Measurements from ENCODE around the gene KCNJ13. TPM values are rescaled to one million over a fixed set of nuclear protein-coding genes. Genes with fewer than 3 reads are reported as not detected.

KCNJ13 gene
- total and polyA plus RNA-seq, 3 donors from 2014 or later: 0.25 to 2.8 (median 1.3) TPM

GRCh38 chr2:232744963-232745362 lies 31.4 kb downstream of the KCNJ13 start:
- H3K4me1 ChIP-seq: no peaks in the 10 kb centered on the region
- no peaks in the 10 kb centered on the region for H3K27me3 ChIP-seq
- intact Hi-C loops (cut with DNase I; ENCODE audit: low total_unique reads): no loop called here
- H3K27ac ChIP-seq: no peak overlapping the region
- TF ChIP-seq, protein P1, sequence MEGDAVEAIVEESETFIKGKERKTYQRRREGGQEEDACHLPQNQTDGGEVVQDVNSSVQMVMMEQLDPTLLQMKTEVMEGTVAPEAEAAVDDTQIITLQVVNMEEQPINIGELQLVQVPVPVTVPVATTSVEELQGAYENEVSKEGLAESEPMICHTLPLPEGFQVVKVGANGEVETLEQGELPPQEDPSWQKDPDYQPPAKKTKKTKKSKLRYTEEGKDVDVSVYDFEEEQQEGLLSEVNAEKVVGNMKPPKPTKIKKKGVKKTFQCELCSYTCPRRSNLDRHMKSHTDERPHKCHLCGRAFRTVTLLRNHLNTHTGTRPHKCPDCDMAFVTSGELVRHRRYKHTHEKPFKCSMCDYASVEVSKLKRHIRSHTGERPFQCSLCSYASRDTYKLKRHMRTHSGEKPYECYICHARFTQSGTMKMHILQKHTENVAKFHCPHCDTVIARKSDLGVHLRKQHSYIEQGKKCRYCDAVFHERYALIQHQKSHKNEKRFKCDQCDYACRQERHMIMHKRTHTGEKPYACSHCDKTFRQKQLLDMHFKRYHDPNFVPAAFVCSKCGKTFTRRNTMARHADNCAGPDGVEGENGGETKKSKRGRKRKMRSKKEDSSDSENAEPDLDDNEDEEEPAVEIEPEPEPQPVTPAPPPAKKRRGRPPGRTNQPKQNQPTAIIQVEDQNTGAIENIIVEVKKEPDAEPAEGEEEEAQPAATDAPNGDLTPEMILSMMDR (IDR thresholded peaks at IDR 0.05): no peak
- TF ChIP-seq POLR2A (IDR thresholded peaks at IDR 0.05): no peak
- WGBS, 2 donors: 81 to 87% methylated on average over 1 of the region's 1 CpG
- no peak overlapping the region for H3K4me3 ChIP-seq
- no peak for DNase-seq
- H3K36me3 ChIP-seq (ENCODE audit: low read depth, missing control alignments): no peaks in the 10 kb centered on the region
- no peaks in the 10 kb centered on the region for H3K9me3 ChIP-seq

GRCh38 chr2:232741972-232742371 lies 34.4 kb downstream of the KCNJ13 start:
- WGBS, 2 donors: 87 to 90% methylated on average over 3 of the region's 3 CpGs
- TF ChIP-seq POLR2A (IDR thresholded peaks at IDR 0.05): no peak
- no peaks in the 10 kb centered on the region for H3K4me1 ChIP-seq
- no peaks in the 10 kb centered on the region for H3K27me3 ChIP-seq
- intact Hi-C loops (cut with DNase I; ENCODE audit: low total_unique reads): no loop called here
- no peak overlapping the region for H3K27ac ChIP-seq
- H3K4me3 ChIP-seq: no peak overlapping the region
- no peak for DNase-seq
- no peaks in the 10 kb centered on the region for H3K36me3 ChIP-seq (ENCODE audit: low read depth, missing control alignments)
- H3K9me3 ChIP-seq: no peaks in the 10 kb centered on the region

GRCh38 chr2:232741294-232741693 lies 35.1 kb downstream of the KCNJ13 start:
- 91 to 96% methylated on average over 4 of the region's 4 CpGs for WGBS, 2 donors
- Histone ChIP-seq H3K27me3 (no peaks in the 10 kb centered on the region), H3K27ac (no peak overlapping the region), H3K36me3 (ENCODE audit: low read depth, missing control alignments) (no peaks in the 10 kb centered on the region), H3K4me3 (no peak overlapping the region), H3K4me1 (no peaks in the 10 kb centered on the region), H3K9me3 (no peaks in the 10 kb centered on the region)
- TF ChIP-seq, protein P1 (IDR thresholded peaks at IDR 0.05): no peak
- TF ChIP-seq POLR2A (IDR thresholded peaks at IDR 0.05): no peak
- DNase-seq: no peak
- intact Hi-C loops (cut with DNase I; ENCODE audit: low total_unique reads): no loop called here

DNA sequence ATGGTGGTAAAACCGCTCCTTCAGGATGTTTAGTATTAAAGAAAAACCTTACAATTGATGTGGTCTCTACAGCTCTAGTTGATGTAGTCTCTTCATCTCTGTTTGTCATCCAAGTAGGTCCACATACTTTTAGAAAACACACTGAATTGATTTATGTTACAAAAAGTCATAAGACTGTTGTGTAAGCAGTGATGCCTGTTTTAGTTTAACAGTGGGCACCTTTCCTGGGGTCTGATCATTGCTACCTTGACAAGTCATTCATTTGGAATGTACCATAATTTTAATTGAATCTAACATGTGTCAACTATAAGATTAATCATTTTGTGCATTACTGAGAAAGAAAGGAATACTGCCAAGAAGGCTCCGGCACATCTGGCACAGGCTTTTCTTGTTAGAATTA lies 44.9 kb downstream of the KCNJ13 start:
- no peaks in the 10 kb centered on the region for H3K36me3 ChIP-seq (ENCODE audit: low read depth, missing control alignments)
- H3K27me3 ChIP-seq: no peaks in the 10 kb centered on the region
- intact Hi-C loops (cut with DNase I; ENCODE audit: low total_unique reads): no loop called here
- DNase-seq: no peak
- no peaks in the 10 kb centered on the region for H3K4me1 ChIP-seq
- H3K9me3 ChIP-seq: no peaks in the 10 kb centered on the region
- H3K4me3 ChIP-seq: no peak overlapping the region
- WGBS, 2 donors: 74 to 76% methylated on average over 2 of the region's 2 CpGs
- no peak overlapping the region for H3K27ac ChIP-seq
- no peak for TF ChIP-seq POLR2A (IDR thresholded peaks at IDR 0.05)
- TF ChIP-seq, protein P1 (IDR thresholded peaks at IDR 0.05): no peak

DNA sequence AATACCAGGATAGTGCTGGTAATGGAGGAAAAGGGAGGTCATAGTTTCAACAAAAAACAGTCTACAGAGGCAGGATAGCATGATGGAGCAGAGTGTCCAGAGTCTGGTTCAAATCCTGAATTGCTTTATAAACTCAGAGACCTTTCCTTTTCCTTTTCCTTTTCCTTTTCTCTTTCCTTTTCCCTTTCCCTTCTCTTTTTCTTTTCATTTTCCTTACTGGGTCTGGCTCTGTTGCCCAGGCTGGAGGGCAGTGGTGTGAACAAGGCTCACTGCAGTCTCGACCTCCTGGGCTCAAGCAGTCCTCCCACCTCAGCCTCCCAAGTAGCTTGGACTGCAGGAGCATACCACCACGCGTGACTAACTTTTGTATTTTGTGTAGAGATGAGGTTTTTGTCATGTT lies 47.6 kb downstream of the KCNJ13 start:
- 92 to 99% methylated on average over 3 of the region's 3 CpGs for WGBS, 2 donors
- Histone ChIP-seq H3K27me3 (no peaks in the 10 kb centered on the region), H3K4me1 (no peaks in the 10 kb centered on the region), H3K4me3 (no peak overlapping the region), H3K27ac (no peak overlapping the region), H3K36me3 (ENCODE audit: low read depth, missing control alignments) (no peaks in the 10 kb centered on the region), H3K9me3 (no peaks in the 10 kb centered on the region)
- TF ChIP-seq POLR2A (IDR thresholded peaks at IDR 0.05): no peak
- TF ChIP-seq, protein P1 (IDR thresholded peaks at IDR 0.05): no peak
- intact Hi-C loops (cut with DNase I; ENCODE audit: low total_unique reads): no loop called here
- DNase-seq: no peak
